Spleen (tissue), 11 donors: ENCODE results near the gene PPIL1. TPM values are rescaled to one million over a fixed set of nuclear protein-coding genes. Genes with fewer than 3 reads are reported as not detected.

Experiments
- DNase-seq: peaks from one replicate; pipeline ENCODE4 v3.0.0-alpha.2; 2020
- H3K27ac ChIP-seq, 8 donors: fragments of 200-600 bp; sonication (generic) in 7 of 8; 1 replicate in 4 of 8; 2 replicates in 4 of 8; pipeline versions ENCODE4 v1.5.0 to v1.8.0; 2016 to 2021; ENCODE audit warnings: inconsistent platforms in 4 of 8, mild to moderate bottlenecking in 4 of 8, moderate library complexity in 1 of 8
- H3K27me3 ChIP-seq, 7 donors: fragments of 200-600 bp; sonication (generic) in 6 of 7; replicated peaks in 1 of 7; 1 replicate in 4 of 7; 2 replicates in 3 of 7; pipeline versions ENCODE4 v1.5.0 to v1.8.0; 2016 to 2021; ENCODE audit warnings: inconsistent platforms in 3 of 7, mild to moderate bottlenecking in 1 of 7
- H3K36me3 ChIP-seq, 6 donors: fragments of 200-600 bp; sonication (generic) in 5 of 6; 1 replicate in 4 of 6; 2 replicates in 2 of 6; pipeline versions ENCODE4 v1.5.0 to v1.8.0; 2016 to 2021; ENCODE audit warnings: inconsistent platforms in 2 of 6
- H3K4me1 ChIP-seq, 6 donors: fragments of 200-600 bp; sonication (generic) in 5 of 6; 1 replicate in 3 of 6; 2 replicates in 3 of 6; pipeline versions ENCODE4 v1.5.0 to v1.8.0; 2016 to 2021; ENCODE audit warnings: inconsistent platforms in 3 of 6
- H3K4me3 ChIP-seq, 8 donors: fragments of 200-600 bp; sonication (generic) in 7 of 8; 1 replicate in 4 of 8; 2 replicates in 4 of 8; pipeline versions ENCODE4 v1.5.0 to v1.8.0; 2016 to 2021; ENCODE audit warnings: inconsistent platforms in 4 of 8, mild to moderate bottlenecking in 4 of 8, moderate library complexity in 2 of 8
- H3K9me3 ChIP-seq, 8 donors: fragments of 200-600 bp; sonication (generic) in 7 of 8; 1 replicate in 4 of 8; 2 replicates in 4 of 8; pipeline versions ENCODE4 v1.5.0 to v1.8.0; 2016 to 2021; ENCODE audit warnings: inconsistent platforms in 4 of 8
- POLR2A ChIP-seq, 3 donors: fragments of 450-650 bp; IDR thresholded peaks; one replicate each; pipeline ENCODE4 v1.5.1; 2017; ENCODE audit warnings: antibody characterized with exemption in 3 of 3, mild to moderate bottlenecking in 1 of 3
- POLR2AphosphoS5 ChIP-seq, 3 donors: sonication (generic); formaldehyde crosslinking; IDR thresholded peaks; one replicate each; pipeline ENCODE4 v1.5.1; 2017; ENCODE audit warnings: antibody characterized with exemption in 3 of 3
- WGBS, 5 donors: extraction: QIAGEN DNeasy Blood & Tissue Kit in 3 of 5; methylation state at CpG; one replicate each; pipeline versions ENCODE4 v1.1.5 to v1.1.7; 2013 to 2018; 5-methylcytosine and 5-hydroxymethylcytosine counted together
- intact Hi-C: fragments of 100-400 bp; cut with DNase I; formaldehyde crosslinking; loops from one replicate; pipeline ENCODE4 v1.15.0; 2023; ENCODE audit warnings: low total_unique reads
- polyA plus RNA-seq, 3 donors: library from polyadenylated mRNA; stranded (reverse); fragments of 200-250 nt; gene quantifications; one replicate each; pipeline ENCODE4 v1.2.1, GENCODE V29; 2013
- total RNA-seq, 7 donors: library from RNA; depleted of rRNA in 3 of 7; stranded (reverse); fragments of >200 nt in 3 of 7; fragmentation: NEBNext Ultra II Directional in 4 of 7; extraction: Animal tissue kit (Norgen Biotek cat#: 25700) in 4 of 7; gene quantifications; one replicate each; pipeline versions ENCODE4 v1.1.0 to v1.2.1, GENCODE V29; 2016 to 2021
- TF ChIP-seq, protein P1 (sequence below), 11 experiments: fragments of 200-600 bp in 7 of 11; fragments of 450-650 bp in 4 of 11; sonication (generic) in 4 of 11; IDR thresholded peaks in 8 of 11; conservative IDR thresholded peaks in 3 of 11; 1 replicate in 7 of 11; 2 replicates in 4 of 11; pipeline versions ENCODE4 v1.4.0 to v1.8.0; 2016 to 2021; ENCODE audit warnings: antibody characterized with exemption in 11 of 11, inconsistent platforms in 4 of 11, mild to moderate bottlenecking in 1 of 11
- donor health status: healthy with polysubstance abuse.
- donor health status: DM: no; HTN: no; CAD: no; lungs with moderate emphysema.
- donor health status: DM: no; HTN: no; CAD: no.
- donor health status: Bipolar disorder and iron deficiency.
- donor health status: healthy.
- donor health status: DM: no; HTN: no; CAD: no.
- donor health status: DM: yes; HTN: yes; CAD: no.

Gene PPIL1
- total and polyA plus RNA-seq, 10 donors: 8.7 to 26.4 (median 13.5) TPM

DNA sequence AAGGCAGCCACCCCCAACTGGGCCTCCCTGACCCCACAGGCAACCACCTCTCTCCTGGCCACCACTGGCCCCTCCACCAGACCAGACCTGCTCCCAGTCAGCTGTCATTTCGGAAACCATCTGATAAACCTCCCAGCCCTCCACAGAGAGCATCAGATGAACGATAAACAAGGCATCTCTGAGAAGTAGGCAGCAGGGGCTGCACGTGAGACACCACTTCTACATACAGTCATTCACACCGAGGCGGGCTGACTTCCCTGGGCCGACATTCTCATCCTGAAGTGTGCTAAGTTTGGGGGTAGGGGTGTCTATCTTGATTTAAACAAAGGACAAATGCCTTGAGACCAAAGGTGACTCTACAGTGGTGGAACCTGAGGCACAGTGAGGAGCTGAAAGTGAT is 49.2 kb downstream of the PPIL1 start:
- peaks cover 0 to 18% (median 0%) of the 10 kb centered on the region in 7 donors for H3K27me3 ChIP-seq
- no peaks in the 10 kb centered on the region for H3K36me3 ChIP-seq
- no peaks in the 10 kb centered on the region for H3K9me3 ChIP-seq
- H3K4me3 ChIP-seq: no peak overlapping the region
- peaks cover 0 to 64% (median 36%) of the 10 kb centered on the region in 6 donors for H3K4me1 ChIP-seq
- WGBS, 5 donors: 82 to 93% (median 91%) methylated on average over 5 to 6 of the region's 6 CpGs
- intact Hi-C loops: no loop called here
- no peak overlapping the region for H3K27ac ChIP-seq
- no peak for DNase-seq
- TF ChIP-seq, protein P1, sequence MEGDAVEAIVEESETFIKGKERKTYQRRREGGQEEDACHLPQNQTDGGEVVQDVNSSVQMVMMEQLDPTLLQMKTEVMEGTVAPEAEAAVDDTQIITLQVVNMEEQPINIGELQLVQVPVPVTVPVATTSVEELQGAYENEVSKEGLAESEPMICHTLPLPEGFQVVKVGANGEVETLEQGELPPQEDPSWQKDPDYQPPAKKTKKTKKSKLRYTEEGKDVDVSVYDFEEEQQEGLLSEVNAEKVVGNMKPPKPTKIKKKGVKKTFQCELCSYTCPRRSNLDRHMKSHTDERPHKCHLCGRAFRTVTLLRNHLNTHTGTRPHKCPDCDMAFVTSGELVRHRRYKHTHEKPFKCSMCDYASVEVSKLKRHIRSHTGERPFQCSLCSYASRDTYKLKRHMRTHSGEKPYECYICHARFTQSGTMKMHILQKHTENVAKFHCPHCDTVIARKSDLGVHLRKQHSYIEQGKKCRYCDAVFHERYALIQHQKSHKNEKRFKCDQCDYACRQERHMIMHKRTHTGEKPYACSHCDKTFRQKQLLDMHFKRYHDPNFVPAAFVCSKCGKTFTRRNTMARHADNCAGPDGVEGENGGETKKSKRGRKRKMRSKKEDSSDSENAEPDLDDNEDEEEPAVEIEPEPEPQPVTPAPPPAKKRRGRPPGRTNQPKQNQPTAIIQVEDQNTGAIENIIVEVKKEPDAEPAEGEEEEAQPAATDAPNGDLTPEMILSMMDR (IDR thresholded peaks at IDR 0.05 in 8 of 11, conservative IDR thresholded peaks at IDR 0.05 in 3 of 11): no peak
- TF ChIP-seq POLR2AphosphoS5 (IDR thresholded peaks at IDR 0.05): no peak
- no peak for TF ChIP-seq POLR2A (IDR thresholded peaks at IDR 0.05)

DNA sequence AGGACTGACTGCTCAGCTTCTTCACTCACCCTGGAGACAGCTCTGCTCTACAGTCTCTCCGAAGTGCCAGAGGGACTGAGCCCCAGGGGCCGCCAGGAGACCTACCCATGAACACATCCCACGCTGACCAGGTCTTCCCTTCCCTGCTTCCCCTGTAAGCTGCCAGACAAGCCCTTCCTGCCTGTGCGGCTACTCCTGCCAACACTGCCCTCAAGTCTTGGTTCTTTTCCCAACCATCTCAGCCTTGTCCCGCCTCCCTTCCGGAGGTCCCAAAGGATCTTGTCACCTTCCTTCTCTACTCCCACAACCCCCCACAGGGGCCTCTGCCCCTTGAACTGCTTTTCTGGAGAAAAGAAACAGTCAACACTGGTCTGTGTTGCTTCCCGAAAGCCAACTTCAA is 50.4 kb downstream of the PPIL1 start:
- Histone ChIP-seq H3K4me1 (peaks cover 0 to 52% (median 27%) of the 10 kb centered on the region in 6 donors), H3K27me3 (peaks cover 0 to 18% (median 0%) of the 10 kb centered on the region in 7 donors), H3K4me3 (no peak overlapping the region), H3K36me3 (no peaks in the 10 kb centered on the region), H3K27ac (peak overlapping the region in 2 of 8 donors; percentile 20 to 28), H3K9me3 (no peaks in the 10 kb centered on the region)
- no peak for DNase-seq
- TF ChIP-seq, protein P1 (IDR thresholded peaks at IDR 0.05 in 8 of 11, conservative IDR thresholded peaks at IDR 0.05 in 3 of 11): no peak
- TF ChIP-seq POLR2A (IDR thresholded peaks at IDR 0.05): no peak
- TF ChIP-seq POLR2AphosphoS5 (IDR thresholded peaks at IDR 0.05): peak in 1 of 3 donors; percentile 8
- WGBS, 5 donors: 69 to 77% (median 76%) methylated on average over 7 of the region's 7 CpGs
- intact Hi-C loops: no loop called here

DNA sequence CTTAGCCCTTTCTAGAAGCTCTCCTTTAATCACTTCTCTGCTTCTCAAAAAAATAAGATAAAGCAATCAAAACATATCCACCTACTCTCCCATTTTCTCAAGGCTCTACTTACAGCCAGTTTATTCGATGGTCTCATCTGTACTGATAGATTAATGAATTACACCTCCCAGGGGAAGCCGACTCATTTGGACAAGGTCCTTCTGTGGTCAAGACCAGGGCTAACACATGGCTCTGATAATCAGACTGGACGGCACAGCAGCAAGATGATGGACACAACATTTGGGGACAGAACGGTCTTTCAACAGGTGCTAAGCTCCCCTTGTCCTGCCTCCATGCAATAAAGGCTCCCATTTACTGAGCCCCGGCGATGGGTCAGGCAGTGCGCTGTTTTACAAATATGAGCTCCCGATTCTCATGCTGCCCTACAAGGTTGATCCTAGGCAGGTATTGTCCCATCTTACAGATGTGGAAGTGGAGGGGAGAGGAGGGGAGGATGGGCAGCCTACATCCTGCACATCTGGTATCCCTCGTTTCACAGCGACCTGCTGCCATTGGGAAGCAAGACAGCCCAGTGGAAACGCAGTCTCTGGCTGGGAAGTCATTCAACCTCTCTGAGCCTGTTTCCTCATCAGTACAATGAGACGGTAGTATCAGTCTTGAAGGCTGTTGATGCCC is 51.0 kb downstream of the PPIL1 start:
- intact Hi-C loops: no loop called here
- TF ChIP-seq POLR2AphosphoS5 (IDR thresholded peaks at IDR 0.05): no peak
- no peak for TF ChIP-seq POLR2A (IDR thresholded peaks at IDR 0.05)
- TF ChIP-seq, protein P1 (IDR thresholded peaks at IDR 0.05 in 8 of 11, conservative IDR thresholded peaks at IDR 0.05 in 3 of 11): no peak
- no peak for DNase-seq
- no peaks in the 10 kb centered on the region for H3K9me3 ChIP-seq
- 85 to 92% (median 89%) methylated on average over 11 to 12 of the region's 12 CpGs for WGBS, 5 donors
- no peaks in the 10 kb centered on the region for H3K36me3 ChIP-seq
- peak overlapping the region in 1 of 8 donors; percentile 28 for H3K27ac ChIP-seq
- peaks cover 0 to 18% (median 0%) of the 10 kb centered on the region in 7 donors for H3K27me3 ChIP-seq
- peaks cover 0 to 46% (median 24%) of the 10 kb centered on the region in 6 donors for H3K4me1 ChIP-seq
- H3K4me3 ChIP-seq: no peak overlapping the region

DNA sequence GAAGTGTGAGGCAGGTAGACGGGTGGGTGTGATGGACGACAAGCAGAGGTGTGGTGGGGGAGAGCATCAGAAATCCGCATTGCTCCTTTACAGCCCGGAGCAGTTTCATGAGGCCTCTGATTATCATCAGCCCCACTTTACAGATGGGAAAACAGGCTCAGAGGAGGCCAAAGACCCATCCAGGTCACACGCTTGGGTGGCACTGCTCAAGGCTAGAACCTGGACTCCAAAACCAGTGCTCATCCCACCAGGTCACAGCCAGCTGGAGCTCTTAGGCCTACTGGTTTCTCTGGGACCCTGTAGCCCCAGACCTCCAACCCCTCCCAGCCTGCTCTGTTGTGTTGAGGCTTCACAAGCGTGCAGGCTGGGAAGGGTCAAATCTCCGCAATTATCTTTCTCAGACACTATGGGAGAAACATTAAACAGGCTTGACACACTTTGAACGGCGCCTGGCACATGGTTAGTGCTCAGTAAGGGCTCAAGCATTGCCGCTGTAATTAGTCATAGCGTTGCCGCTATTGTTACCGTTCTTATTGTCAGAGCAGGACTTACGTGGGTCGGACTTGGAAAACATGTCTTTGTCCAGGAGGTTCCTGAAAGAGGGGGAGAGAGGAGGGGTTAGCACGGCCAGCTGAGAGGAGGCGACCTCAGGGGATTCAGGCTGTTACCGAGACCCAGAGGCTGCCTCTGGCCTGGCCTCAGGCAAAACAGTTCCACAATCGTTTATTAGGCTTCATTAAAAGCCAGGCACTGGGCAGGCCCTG is 51.9 kb downstream of the PPIL1 start:
- no peaks in the 10 kb centered on the region for H3K9me3 ChIP-seq
- H3K4me3 ChIP-seq: no peak overlapping the region
- H3K27ac ChIP-seq: no peak overlapping the region
- WGBS, 5 donors: 89 to 95% (median 90%) methylated on average over 19 of the region's 19 CpGs
- H3K27me3 ChIP-seq: peaks cover 0 to 18% (median 0%) of the 10 kb centered on the region in 7 donors
- H3K4me1 ChIP-seq: peaks cover 0 to 37% (median 20%) of the 10 kb centered on the region in 6 donors
- H3K36me3 ChIP-seq: no peaks in the 10 kb centered on the region
- intact Hi-C loops: no loop called here
- TF ChIP-seq POLR2AphosphoS5 (IDR thresholded peaks at IDR 0.05) (no peak), POLR2A (IDR thresholded peaks at IDR 0.05) (no peak)
- TF ChIP-seq, protein P1 (IDR thresholded peaks at IDR 0.05 in 8 of 11, conservative IDR thresholded peaks at IDR 0.05 in 3 of 11): no peak
- no peak for DNase-seq
